ENCODE measurements around the gene NCAPG2. TPM values are rescaled to one million over a fixed set of nuclear protein-coding genes. Genes with fewer than 3 reads are reported as not detected.

The NCAPG2 gene
- total RNA-seq, 1 experiment from 2014 or later: 99.2 TPM

DNA sequence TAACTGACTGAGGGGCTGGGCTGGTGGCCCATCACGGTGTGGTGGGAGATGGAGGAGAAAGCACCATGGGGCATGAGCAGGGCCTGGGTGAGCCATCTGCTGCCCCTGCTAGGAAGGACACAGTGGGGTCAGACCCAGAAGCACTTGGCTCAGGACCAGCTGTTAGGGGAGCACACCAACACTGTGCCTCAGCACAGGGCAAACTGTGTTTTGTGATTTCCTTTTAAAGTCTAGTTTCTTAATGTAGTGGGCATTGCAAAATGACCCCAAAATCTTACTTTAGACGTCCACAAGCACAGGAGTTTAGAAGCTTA lies 41.2 kb downstream of the NCAPG2 start (continued):
- TF ChIP-seq, protein P1, sequence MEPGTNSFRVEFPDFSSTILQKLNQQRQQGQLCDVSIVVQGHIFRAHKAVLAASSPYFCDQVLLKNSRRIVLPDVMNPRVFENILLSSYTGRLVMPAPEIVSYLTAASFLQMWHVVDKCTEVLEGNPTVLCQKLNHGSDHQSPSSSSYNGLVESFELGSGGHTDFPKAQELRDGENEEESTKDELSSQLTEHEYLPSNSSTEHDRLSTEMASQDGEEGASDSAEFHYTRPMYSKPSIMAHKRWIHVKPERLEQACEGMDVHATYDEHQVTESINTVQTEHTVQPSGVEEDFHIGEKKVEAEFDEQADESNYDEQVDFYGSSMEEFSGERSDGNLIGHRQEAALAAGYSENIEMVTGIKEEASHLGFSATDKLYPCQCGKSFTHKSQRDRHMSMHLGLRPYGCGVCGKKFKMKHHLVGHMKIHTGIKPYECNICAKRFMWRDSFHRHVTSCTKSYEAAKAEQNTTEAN (CRISPR knock-in tag; IDR thresholded peaks at IDR 0.05): no peak
- TF ChIP-seq ZNF317 (CRISPR knock-in tag; IDR thresholded peaks at IDR 0.05; ENCODE audit: borderline replicate concordance, low read depth): no peak
- no peak for TF ChIP-seq ZNF219 (CRISPR knock-in tag; IDR thresholded peaks at IDR 0.05; ENCODE audit: borderline replicate concordance)
- no peak for TF ChIP-seq ZNF416 (CRISPR knock-in tag; IDR thresholded peaks at IDR 0.05)
- no peak for TF ChIP-seq GTF2I (CRISPR knock-in tag; conservative IDR thresholded peaks at IDR 0.05)
- TF ChIP-seq SP1 (CRISPR knock-in tag; conservative IDR thresholded peaks at IDR 0.05): no peak
- TF ChIP-seq TEAD1 (CRISPR knock-in tag; IDR thresholded peaks at IDR 0.05): no peak
- TF ChIP-seq CREB1 (CRISPR knock-in tag; IDR thresholded peaks at IDR 0.05): no peak
- TF ChIP-seq, protein P2, sequence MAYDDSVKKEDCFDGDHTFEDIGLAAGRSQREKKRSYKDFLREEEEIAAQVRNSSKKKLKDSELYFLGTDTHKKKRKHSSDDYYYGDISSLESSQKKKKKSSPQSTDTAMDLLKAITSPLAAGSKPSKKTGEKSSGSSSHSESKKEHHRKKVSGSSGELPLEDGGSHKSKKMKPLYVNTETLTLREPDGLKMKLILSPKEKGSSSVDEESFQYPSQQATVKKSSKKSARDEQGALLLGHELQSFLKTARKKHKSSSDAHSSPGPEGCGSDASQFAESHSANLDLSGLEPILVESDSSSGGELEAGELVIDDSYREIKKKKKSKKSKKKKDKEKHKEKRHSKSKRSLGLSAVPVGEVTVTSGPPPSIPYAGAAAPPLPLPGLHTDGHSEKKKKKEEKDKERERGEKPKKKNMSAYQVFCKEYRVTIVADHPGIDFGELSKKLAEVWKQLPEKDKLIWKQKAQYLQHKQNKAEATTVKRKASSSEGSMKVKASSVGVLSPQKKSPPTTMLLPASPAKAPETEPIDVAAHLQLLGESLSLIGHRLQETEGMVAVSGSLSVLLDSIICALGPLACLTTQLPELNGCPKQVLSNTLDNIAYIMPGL (CRISPR knock-in tag; IDR thresholded peaks at IDR 0.05): no peak

DNA sequence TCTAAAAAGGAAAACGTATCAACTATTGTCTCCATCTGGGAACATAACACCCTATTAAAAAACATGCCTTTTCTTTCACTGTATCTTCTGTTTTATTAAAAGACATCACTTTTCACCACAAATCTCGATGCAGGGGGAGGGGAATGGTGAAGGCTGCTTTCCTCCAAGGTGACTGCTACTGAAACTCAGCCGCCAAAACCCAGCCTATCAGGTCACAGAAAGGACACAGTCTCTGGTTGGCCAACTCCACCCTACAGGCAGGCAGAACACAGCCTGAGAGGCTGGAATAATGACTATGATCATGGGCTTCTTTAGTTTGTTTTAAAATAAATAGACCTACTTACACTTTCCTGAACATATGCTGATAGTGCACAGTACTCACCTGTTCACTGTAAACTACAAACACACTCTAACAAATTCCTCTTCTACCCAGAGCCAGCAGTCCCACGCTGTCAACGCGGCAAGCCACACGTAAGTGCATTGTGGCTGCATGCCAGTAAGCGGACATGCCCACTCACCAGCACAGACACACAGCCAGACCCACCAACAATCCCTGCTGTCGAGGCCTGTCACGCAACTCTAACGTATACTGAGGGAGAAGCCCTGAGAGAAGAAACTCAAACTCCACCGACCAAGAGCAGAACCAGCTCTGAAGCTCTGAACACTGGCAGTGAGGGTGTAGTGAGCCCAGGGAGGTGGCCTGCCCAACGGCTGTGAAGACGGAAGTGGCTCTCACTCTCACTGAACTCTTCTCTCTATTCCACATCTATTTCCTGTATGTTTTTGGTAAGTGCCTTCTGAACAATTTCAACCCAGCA lies 41.8 kb downstream of the NCAPG2 start:
- no peak for ATAC-seq
- ChIA-PET CTCF (no interaction called here), POLR2A (no interaction called here)
- no peak for DNase-seq (ENCODE audit: low spot score)
- H3K27me3 Mint-ChIP-seq (ENCODE audit: low read depth): no peaks in the 10 kb centered on the region
- no peaks in the 10 kb centered on the region for H3K9me3 Mint-ChIP-seq
- peaks cover 54% of the 10 kb centered on the region for H3K36me3 Mint-ChIP-seq
- no peak overlapping the region for H3K4me3 Mint-ChIP-seq
- H3K4me1 Mint-ChIP-seq: peaks cover 10% of the 10 kb centered on the region
- H3K27ac Mint-ChIP-seq: peak overlapping the region; percentile 67
- TF ChIP-seq NFYB (CRISPR knock-in tag; conservative IDR thresholded peaks at IDR 0.05; ENCODE audit: low read depth) (no peak), FOXP1 (CRISPR knock-in tag; IDR thresholded peaks at IDR 0.05; ENCODE audit: borderline replicate concordance) (no peak), SOX15 (CRISPR knock-in tag; IDR thresholded peaks at IDR 0.05) (no peak), GABPB1 (CRISPR knock-in tag; IDR thresholded peaks at IDR 0.05) (no peak), ZBTB21 (CRISPR knock-in tag; IDR thresholded peaks at IDR 0.05; ENCODE audit: borderline replicate concordance) (no peak), FOXJ3 (CRISPR knock-in tag; IDR thresholded peaks at IDR 0.05; ENCODE audit: borderline replicate concordance) (no peak), ETV6 (CRISPR knock-in tag; IDR thresholded peaks at IDR 0.05) (no peak), SMAD3 (CRISPR knock-in tag; IDR thresholded peaks at IDR 0.05; ENCODE audit: borderline replicate concordance) (no peak), ZNF423 (CRISPR knock-in tag; IDR thresholded peaks at IDR 0.05) (no peak), NR1H2 (CRISPR knock-in tag; IDR thresholded peaks at IDR 0.05) (no peak), JAZF1 (CRISPR knock-in tag; IDR thresholded peaks at IDR 0.05) (no peak), EMX1 (CRISPR knock-in tag; IDR thresholded peaks at IDR 0.05) (no peak)
- TF ChIP-seq, protein P3, sequence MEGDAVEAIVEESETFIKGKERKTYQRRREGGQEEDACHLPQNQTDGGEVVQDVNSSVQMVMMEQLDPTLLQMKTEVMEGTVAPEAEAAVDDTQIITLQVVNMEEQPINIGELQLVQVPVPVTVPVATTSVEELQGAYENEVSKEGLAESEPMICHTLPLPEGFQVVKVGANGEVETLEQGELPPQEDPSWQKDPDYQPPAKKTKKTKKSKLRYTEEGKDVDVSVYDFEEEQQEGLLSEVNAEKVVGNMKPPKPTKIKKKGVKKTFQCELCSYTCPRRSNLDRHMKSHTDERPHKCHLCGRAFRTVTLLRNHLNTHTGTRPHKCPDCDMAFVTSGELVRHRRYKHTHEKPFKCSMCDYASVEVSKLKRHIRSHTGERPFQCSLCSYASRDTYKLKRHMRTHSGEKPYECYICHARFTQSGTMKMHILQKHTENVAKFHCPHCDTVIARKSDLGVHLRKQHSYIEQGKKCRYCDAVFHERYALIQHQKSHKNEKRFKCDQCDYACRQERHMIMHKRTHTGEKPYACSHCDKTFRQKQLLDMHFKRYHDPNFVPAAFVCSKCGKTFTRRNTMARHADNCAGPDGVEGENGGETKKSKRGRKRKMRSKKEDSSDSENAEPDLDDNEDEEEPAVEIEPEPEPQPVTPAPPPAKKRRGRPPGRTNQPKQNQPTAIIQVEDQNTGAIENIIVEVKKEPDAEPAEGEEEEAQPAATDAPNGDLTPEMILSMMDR (IDR thresholded peaks at IDR 0.05): no peak
- TF ChIP-seq, protein P2 (CRISPR knock-in tag; IDR thresholded peaks at IDR 0.05): no peak
- TF ChIP-seq, protein P4, sequence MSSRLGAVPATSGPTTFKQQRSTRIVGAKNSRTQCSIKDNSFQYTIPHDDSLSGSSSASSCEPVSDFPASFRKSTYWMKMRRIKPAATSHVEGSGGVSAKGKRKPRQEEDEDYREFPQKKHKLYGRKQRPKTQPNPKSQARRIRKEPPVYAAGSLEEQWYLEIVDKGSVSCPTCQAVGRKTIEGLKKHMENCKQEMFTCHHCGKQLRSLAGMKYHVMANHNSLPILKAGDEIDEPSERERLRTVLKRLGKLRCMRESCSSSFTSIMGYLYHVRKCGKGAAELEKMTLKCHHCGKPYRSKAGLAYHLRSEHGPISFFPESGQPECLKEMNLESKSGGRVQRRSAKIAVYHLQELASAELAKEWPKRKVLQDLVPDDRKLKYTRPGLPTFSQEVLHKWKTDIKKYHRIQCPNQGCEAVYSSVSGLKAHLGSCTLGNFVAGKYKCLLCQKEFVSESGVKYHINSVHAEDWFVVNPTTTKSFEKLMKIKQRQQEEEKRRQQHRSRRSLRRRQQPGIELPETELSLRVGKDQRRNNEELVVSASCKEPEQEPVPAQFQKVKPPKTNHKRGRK (CRISPR knock-in tag; IDR thresholded peaks at IDR 0.05; ENCODE audit: borderline replicate concordance): no peak
- TF ChIP-seq, protein P5, sequence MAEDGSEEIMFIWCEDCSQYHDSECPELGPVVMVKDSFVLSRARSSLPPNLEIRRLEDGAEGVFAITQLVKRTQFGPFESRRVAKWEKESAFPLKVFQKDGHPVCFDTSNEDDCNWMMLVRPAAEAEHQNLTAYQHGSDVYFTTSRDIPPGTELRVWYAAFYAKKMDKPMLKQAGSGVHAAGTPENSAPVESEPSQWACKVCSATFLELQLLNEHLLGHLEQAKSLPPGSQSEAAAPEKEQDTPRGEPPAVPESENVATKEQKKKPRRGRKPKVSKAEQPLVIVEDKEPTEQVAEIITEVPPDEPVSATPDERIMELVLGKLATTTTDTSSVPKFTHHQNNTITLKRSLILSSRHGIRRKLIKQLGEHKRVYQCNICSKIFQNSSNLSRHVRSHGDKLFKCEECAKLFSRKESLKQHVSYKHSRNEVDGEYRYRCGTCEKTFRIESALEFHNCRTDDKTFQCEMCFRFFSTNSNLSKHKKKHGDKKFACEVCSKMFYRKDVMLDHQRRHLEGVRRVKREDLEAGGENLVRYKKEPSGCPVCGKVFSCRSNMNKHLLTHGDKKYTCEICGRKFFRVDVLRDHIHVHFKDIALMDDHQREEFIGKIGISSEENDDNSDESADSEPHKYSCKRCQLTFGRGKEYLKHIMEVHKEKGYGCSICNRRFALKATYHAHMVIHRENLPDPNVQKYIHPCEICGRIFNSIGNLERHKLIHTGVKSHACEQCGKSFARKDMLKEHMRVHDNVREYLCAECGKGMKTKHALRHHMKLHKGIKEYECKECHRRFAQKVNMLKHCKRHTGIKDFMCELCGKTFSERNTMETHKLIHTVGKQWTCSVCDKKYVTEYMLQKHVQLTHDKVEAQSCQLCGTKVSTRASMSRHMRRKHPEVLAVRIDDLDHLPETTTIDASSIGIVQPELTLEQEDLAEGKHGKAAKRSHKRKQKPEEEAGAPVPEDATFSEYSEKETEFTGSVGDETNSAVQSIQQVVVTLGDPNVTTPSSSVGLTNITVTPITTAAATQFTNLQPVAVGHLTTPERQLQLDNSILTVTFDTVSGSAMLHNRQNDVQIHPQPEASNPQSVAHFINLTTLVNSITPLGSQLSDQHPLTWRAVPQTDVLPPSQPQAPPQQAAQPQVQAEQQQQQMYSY (CRISPR knock-in tag; IDR thresholded peaks at IDR 0.05): no peak

Data from WTC11 (cell line).